SW480 (cell line): ENCODE results near the gene TNK2.
"Not testable (repeated sequence)": the region's sequence is repeated elsewhere in the genome, so short reads cannot be mapped to it uniquely, and the experiment has no call there.

Source experiments
- DNase-seq: peaks from one replicate; pipeline ENCODE4 v3.0.0-alpha.2; 2016; ENCODE audit warnings: low spot score

The TNK2 gene

DNA sequence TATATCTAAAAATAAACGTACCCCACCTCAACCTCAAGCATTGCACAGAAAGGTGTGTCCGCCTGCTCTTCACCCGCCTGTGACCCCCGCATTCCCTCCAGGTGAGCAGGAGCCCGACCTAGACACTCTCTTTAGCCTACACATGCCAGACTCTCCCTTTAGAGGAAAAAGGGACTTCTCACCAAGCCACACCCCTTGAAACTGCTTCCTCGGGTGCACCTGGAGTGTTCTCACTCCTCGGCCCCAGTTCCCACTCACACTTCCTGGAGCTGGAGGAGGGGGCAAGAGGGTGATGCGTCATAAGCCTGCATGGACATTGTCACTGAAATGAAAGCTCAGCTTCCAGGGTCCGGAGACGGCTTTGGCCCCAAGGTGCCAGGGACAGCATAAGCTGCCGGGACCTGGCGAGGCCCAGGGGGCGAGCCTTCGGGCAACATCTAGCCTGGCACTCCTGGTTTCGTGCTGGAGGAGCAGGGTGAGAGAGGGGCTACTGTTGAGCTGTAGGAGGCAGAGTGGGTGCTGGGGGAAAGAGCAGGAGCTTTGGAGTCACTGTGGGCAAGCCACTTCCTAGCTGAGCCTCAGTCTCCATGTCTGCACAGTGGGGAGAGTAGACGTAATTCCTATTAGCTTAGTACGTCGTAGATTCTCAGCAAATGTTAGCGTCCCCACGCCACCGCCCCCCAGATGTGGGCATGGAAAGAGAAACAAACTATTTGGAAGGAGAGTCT lies 86.8 kb downstream of the TNK2 start:
- peak; percentile 71 for DNase-seq

DNA sequence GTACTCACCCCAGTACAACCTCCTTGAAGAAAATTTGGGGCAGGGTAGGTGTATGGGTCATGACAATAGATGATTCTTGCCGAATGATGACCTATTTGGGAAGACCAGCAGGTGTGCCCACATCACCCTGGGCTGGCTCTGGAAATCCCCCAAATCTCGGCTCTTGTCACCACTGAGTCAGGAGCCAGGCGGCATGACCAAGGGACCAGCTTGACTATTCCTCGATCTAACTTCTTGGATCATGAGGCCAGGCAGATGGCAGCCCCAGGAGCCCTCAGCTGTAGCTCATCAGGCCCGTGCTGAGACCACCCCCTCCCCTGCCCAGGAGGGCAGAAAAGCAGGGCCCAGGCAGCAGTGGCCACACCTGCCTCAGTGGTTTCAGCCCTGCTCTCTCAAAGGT lies 87.5 kb downstream of the TNK2 start:
- DNase-seq: no peak

DNA sequence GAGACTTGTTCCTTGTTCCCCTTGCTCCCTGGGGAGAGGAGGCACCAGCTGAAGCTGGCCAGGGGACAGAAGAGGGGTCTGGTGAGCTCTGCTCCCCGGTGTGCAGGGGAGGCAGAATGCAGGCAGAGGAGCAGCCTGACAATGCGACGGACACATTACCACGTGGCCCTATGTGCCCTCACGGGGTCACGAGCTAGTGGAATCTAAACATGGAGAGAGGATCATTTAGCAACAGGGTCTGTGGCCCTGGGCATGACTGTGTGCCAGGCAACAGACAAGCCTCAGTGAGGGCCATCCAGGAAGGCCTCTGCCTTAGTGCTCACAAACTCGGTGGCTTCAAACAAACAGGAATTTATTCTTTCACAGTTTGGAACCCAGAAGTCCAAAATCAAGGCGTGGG lies 88.2 kb downstream of the TNK2 start:
- DNase-seq: no peak

DNA sequence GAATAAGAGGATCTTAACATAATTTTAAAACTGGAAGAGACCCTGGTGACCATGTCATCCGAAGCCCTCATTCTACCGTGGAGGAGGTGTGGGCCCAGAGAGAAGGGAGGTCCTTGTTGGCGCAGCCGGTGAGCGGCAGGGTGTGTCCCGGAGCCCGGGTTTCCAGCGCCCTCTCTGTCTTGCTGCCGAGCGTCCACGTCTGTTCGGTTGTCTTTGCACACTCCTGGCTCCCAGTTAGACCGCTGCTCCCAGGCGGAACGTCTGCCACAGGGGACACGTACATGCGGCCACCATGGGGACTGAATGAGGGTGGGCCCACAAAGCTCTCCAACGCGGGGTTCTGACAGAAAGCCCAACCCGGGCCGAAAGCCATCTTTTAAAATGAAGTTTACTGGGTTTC lies 90.0 kb downstream of the TNK2 start:
- DNase-seq: no peak

DNA sequence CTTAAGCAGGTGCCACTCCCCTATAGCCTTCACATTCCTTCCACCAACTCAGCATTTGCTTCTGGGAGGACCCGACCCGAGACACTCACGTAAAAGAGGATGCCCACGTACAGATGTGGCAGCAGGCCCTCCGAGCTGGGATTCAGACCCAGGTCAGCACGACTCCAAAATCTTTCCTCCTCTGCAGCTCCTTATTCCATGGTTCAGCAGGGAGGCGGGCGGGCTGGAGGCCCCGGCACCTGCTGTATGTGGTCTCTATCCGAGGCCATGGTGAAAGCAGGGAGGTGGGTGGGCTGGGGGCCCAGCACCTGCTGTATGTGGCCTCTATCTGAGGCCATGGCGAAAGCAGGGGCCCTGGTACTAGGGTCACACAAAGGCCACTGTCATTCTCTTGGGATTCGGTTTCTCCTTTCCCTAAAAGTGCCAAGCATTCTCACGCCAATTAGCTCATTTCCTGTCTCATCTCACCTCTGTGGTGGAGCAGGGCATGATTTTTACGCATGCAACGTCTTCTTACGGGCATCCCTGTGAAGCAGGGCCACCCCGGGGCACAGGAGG lies 90.7 kb downstream of the TNK2 start:
- no peak for DNase-seq

DNA sequence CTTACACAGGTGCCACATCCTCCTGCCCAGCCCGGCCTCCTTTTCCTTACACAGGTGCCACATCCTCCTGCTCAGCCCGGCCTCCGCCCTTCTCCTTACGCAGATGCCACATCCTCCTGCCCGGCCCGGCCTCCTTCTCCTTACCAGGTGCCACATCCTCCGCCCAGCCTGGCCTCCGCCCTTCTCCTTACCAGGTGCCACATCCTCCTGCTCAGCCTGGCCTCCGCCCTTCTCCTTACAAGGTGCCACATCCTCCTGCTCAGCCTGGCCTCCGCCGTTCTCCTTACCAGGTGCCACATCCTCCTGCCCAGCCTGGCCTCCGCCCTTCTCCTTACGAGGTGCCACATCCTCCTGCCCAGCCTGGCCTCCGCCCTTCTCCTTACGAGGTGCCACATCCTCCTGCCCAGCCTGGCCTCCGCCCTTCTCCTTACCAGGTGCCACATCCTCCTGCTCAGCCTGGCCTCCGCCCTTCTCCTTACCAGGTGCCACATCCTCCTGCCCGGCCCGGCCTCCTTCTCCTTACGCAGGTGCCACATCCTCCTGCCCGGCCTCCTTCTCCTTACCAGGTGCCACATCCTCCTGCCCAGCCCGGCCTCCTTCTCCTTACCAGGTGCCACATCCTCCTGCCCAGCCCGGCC lies 92.0 kb downstream of the TNK2 start:
- DNase-seq: not testable (repeated sequence)

DNA sequence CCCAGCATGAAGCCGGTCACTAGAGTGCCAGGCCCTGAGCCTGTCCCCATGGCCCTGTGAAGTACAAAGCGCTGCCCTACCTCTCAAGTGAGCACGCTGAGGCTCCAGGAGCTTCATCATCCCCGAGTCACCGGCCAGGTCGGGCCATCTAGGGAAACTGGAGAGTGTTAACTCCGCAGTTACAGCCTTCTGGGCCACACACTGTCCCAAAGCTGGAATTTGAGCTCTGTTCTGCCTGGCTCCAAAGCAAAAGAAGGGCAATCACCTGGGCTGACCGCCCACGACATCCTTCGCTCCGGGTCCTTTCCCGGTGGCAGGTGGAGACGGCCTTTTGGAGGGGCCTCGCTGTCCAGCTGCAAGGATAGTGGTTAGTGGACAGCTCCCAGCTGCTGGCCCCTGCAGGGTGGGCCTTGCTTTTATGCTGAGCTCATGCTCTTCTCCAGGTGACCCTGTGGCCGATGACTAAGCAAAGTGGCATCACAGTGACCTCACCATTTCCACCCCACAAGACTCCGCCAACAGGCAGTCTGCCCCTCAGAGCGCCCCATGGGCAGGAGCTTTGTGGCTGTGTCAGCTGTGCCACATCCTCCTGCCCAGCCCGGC lies 93.1 kb downstream of the TNK2 start:
- peak; percentile 92 for DNase-seq

DNA sequence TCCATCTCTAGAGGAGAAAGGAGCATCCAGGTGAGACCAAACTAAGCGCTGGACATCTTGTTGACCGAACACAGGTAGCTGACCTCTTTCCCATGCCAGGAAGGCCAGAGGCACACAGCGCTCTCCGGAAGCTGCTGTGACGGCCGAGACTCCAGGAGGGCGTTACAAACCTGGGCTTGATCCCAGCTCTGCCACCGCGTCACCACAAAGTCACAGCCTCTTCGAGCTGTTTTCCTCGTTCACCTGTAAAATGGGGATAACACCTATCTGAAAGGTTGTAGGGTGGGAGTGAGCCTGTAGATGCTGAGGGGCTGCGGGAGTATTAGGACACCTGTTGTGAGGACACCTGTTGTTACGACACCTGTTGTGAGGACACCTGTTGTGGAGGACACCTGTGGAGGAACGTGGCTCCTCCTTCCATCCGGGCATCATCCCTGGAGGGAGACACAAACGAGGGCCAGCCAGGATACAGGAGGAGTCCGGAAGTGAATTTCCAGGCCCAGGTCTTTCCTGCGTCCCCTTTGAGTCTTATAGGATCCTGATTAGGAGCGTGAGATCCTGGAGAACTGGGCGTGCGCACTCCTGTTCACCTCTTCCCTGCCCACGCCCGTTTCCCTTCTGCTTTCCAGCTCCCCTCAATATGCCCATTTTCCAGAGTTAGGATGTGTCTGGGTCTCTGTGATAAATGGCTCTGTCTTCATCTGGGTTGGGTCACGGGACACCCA lies 94.3 kb downstream of the TNK2 start:
- no peak for DNase-seq
